ENCODE measurements around the gene ALDH1L1.
"Not testable (repeated sequence)": the region's sequence is repeated elsewhere in the genome, so short reads cannot be mapped to it uniquely, and the experiment has no call there.

The ALDH1L1 gene

GRCh38 chr3:126081618-126082361 is 98.6 kb downstream of the ALDH1L1 start:
- no peak for DNase-seq

DNA sequence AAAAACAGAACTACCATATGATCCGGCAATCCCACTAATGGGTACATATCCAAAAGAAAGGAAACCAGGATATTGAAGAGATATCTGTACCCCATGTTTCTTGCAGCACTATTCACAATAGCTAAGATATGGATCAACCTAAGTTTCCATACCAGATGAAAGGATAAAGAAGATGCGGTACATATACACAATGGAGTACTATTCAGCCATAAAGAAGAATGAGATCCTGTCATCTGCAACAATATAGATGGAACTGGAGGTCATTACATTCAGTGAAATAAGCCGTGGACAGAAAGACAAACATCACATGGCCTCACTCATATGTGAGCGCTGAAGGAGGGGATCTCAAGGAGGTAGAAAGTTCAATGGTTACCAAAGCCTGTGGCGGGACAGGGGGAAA is 99.4 kb downstream of the ALDH1L1 start:
- DNase-seq: no peak

- DNase-seq: no peak
These were observed 101.5 kb downstream of the ALDH1L1 start for GRCh38 chr3:126078866-126079265.

- no peak for DNase-seq
These were observed 102.6 kb downstream of the ALDH1L1 start for GRCh38 chr3:126077754-126078153.

DNA sequence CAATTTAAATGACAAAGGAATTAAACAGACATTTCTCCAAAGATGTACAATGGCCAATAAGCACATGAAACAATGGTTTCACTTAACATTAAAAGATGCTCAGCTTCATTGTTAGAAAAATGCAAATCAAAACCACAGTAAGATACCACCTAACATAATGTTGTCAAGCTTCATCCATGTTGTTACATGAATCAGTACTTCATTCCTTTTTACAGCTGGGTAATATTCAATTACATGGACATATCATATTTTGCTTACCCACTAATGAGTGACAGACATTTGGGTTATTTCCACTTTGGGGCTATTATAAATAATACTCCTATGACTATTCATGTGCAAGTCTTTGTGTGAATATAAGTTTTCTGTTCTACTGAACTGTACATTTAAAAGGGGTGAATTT is 104.2 kb downstream of the ALDH1L1 start:
- DNase-seq: no peak

DNA sequence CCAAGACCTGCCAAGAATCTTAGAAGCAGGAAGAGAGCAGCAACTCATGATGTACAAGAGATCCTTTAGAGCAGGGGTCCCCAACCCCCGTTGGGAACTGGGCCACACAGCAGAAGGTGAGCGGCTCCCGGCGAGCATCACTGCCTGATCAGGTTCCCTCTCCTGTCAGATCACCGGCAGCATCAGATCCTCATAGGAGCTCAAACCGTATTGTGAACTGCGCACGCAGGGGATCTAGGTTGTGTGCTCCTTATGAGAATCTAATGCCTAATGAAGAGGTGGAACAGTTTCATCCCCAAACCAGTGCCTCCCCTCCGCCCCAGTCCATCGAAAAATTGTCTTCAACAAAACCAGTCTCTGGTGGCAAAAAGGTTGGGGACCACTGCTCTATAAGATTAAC is 110.2 kb downstream of the ALDH1L1 start:
- DNase-seq: no peak

DNA sequence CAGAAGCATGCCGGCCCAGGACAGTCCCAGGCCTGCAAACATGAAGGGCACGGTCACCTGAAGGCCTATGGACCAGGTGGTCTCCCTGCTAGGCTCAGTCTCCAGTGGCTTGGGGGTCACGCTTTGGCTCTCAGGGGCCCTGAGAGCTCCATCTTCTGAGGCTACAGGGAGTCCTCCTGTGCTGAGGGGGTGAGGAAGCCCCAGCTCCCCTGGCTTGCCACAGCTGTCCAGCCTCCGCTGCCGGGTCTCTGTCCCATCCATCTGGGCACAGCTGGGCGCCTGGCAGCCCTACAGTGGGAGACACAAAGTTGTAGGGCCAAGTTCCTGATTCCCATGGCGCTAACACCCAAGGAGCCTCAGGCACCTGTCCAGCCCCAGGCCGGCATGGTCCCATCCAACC is 112.4 kb downstream of the ALDH1L1 start:
- DNase-seq: no peak

DNA sequence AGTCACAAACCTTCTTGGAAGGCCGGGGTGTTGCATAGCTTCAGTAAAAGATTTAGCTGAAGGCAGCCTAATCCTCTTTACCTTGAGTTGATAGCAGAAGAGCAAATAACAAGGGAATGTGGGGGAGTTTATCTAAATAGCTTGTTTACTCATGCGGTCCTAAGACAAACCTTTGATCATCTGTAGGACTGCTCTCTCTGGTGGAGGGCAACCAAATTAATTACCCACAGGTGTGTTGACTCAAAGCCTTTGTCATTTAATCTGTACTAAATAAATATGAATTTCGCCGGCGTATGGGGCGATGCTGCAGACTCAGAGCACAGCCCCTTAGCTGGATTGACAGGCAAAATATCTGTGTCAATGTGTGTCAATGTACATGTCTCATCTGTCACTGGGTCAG is 113.7 kb downstream of the ALDH1L1 start:
- not testable (repeated sequence) for DNase-seq

- no peak for DNase-seq
These were observed 114.5 kb downstream of the ALDH1L1 start for GRCh38 chr3:126065876-126066275.

DNA sequence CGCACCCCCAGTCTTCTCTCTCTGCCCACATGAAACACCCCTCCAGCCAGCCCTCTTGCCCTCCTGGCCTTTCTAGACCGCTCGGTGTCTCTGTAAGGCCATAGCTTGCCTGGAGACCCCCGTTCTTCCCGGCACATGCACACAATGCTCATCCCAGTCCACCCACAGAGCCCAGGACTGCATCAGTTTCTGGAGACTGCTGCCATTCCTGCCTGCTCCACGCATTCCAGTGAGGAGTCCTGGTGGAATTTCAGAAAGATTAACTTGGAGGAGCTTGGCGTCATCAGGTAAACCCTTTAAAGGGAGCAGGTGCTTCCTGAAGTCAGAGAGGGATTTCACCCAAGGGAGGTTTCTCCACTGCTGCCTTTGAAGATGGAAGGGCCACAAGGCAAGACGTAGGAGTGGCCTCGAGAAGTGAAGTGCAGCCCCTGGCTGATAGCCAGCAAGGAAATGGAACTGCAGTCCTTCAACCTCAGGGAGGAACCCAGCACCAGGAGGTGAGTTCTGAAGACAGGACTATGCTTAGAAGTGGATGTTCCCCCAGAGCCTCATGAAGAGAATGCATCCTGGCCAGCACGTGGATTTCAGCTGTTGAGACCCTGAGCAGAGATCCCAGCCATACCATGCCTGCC is 115.6 kb downstream of the ALDH1L1 start:
- no peak for DNase-seq

DNA sequence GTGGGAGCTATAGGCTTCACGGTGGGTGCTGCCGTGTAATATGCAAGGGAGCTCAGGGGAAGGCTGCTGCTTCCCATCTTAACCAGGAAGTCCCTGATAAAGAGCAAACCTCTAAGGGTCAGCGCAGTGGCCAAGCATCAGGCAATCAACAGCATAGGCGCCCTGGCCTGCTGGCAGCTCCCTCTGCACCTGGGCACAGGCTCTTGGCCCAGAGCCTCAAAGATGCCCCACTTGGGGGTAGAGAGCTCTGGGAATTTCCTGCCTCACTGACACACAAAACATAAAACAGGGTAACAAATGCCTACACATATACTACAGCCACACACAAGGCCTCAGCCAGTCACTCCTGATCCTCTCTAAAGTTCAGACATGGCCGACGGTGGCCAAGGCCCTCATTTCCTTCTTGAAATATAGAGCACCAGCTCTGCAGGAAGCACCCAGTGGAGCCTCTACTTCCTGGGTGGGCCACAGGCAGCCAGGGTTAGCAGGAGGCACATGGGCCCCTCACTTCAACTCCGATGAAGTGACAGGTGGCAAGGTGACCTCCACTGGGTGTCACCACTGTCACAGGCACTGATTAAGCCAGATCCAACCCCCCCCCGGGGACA is 116.9 kb downstream of the ALDH1L1 start:
- DNase-seq: no peak

GRCh38 chr3:126061301-126062032 is 118.9 kb downstream of the ALDH1L1 start:
- no peak for DNase-seq

- no peak for DNase-seq
These were observed 119.7 kb downstream of the ALDH1L1 start for GRCh38 chr3:126060613-126061145.

GRCh38 chr3:126058666-126059065 is 121.7 kb downstream of the ALDH1L1 start:
- no peak for DNase-seq

- DNase-seq: no peak
These were observed 122.5 kb downstream of the ALDH1L1 start for GRCh38 chr3:126057936-126058335.

- no peak for DNase-seq
These were observed 122.9 kb downstream of the ALDH1L1 start for GRCh38 chr3:126057501-126057819.

DNA sequence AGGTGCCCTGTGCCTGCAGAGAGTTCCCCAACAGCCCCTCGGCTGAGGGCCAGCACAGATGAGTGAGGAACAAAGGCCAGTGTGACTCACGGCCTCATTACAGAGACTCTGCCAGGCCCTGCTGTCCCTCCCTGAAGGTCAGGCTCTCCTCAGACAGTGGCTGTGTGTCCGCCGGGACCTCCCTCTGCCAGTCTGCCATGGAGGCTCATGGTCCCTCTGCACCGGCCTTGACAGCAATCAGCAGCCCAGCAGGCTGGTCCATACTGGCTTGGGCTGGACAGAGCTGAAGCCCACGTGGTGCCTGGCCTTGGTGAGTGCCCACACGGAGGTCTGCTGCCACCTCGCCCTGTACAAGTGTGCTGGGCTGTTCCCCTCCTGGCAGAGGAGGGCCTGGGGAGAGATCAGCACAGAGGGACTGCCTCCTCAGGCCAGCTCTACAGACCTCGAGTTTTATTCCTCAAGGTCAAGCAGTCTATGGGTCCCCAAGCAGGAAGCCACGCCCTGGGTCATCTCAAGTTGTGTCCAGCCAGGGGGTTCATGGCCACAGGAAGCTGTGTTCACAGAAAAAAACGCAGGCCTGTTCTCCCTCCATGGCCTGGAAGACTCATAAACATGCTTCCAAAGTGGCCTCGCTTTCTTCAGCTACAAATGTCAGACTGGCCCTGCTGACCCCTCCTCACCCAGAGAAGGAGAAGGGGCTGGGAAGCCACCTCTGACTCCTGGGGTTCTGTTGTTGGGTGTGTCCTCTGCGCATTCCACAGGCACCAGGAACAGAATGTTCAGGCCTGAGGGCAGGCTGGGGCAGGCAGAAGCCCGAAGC is 123.5 kb downstream of the ALDH1L1 start:
- no peak for DNase-seq

GRCh38 chr3:126056088-126056487 is 124.3 kb downstream of the ALDH1L1 start:
- no peak for DNase-seq

GRCh38 chr3:126054870-126055269 is 125.5 kb downstream of the ALDH1L1 start:
- DNase-seq: no peak

DNA sequence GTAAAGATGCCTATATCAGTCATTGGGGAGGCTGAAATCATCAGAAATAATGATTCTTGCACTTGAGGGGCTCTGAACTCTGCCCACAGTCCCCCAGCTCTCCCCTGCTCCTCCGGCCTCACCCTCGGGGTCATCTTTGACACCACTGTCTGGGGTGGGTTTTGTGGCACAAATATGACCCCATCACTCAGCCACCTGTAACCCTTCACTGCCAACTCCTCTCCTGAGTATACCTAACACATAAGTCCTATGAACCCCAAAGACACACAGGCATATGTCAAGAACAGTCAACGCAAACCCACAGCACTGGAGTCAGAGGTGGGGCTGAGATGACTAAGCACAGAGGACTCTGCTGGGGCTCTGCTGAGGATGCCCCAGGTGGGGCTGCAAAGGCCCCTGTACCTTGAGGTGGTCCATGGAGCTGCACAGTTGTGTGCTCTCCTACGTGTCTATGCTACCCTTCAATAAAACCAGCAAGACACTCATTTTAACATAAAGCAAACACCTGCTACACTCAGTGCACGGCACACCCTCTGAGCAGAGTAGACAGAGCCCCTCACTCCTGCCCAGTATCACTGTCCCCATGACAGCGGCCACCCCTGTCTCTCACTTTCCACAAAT is 126.3 kb downstream of the ALDH1L1 start:
- DNase-seq: no peak
